Uterus (tissue), 2 donors: ENCODE data around the gene ZC3H13.

Experiments used
- CTCF ChIP-seq, 4 experiments: fragments of 200-600 bp in 2 of 4; fragments of 450-650 bp in 2 of 4; sonication (generic) in 2 of 4; IDR thresholded peaks; one replicate each; pipeline ENCODE4 v1.5.1; 2016 to 2019; ENCODE audit warnings: antibody characterized with exemption in 4 of 4, mild to moderate bottlenecking in 2 of 4, moderate library complexity in 1 of 4
- POLR2A ChIP-seq, 2 donors: fragments of 450-650 bp; IDR thresholded peaks; one replicate each; pipeline ENCODE4 v1.6.1; 2016; ENCODE audit warnings: antibody characterized with exemption in 2 of 2, mild to moderate bottlenecking in 1 of 2, moderate library complexity in 1 of 2

GRCh38 chr13:46022481-46022880, 30.1 kb downstream of the ZC3H13 start:
- TF ChIP-seq CTCF (IDR thresholded peaks at IDR 0.05), result no peak
- TF ChIP-seq POLR2A (IDR thresholded peaks at IDR 0.05), result no peak
